Measurements from ENCODE around the gene KLHL34. TPM values are rescaled to one million over a fixed set of nuclear protein-coding genes. Genes with fewer than 3 reads are reported as not detected.

Gene KLHL34
- total and polyA plus RNA-seq, 2 of the 13 experiments (the other 11 are each of a cell fraction or from before 2014, with no cell fraction given) = not detected

DNA sequence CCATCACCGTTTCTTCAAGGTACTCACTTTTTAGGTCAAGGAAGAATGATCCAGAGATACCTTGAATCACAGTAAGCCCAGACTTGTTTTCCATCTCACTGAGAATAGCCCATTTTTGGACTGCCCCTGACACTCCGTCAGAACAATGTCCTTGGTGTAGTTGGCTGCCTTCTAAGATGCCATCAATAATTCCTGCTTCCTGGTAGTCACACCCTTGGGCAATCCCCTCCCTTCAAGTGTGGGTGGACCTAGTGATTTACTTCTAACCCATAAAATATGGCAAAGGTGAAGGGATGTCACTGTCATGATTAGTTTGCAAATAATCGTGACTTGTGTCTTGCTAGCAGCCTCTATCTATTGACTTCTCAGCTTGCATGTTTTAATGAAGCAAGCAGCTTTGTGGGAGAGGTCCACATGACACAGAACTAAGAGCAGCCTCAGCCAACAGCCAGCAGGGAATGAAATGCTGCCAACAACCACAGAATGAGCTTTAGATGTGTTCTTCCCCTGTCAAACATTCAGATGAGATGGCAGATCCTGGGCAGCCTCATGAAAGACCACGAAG lies 20.0 kb upstream of the KLHL34 start:
- H3K79me2 ChIP-seq (ENCODE audit: insufficient read depth, low read length) = no peaks in the 10 kb centered on the region
- no peak overlapping the region for H3K27ac ChIP-seq (ENCODE audit: extremely low read length, insufficient read depth, low read length)
- DNase-seq (ENCODE audit: low spot score) (no peak), ATAC-seq (no peak), FAIRE-seq (no peak)
- no peak overlapping the region for H3K4me2 ChIP-seq (ENCODE audit: low read depth, low read length)
- H2AFZ ChIP-seq (ENCODE audit: low read length) = no peak overlapping the region
- WGBS (ENCODE audit: low lambda C conversion rate) = 12% methylated on average over 4 of the region's 4 CpGs
- no TSS peak for BruUV-seq (replicated peaks)
- H3K9me3 ChIP-seq (ENCODE audit: low read length) = no peaks in the 10 kb centered on the region
- H3K4me1 ChIP-seq (ENCODE audit: insufficient read depth, low read length) = no peaks in the 10 kb centered on the region
- H3K4me3 ChIP-seq (replicated peaks in 1 of 3; ENCODE audit: insufficient read depth in 1 of 3, low read depth in 2 of 3, low read length in 3 of 3) = no peak overlapping the region
- POLR2A ChIA-PET = no interaction called here
- intact Hi-C loops (cut with micrococcal nuclease; ENCODE audit: unreplicated experiment) = no loop called here
- no peaks in the 10 kb centered on the region for H4K20me1 ChIP-seq (ENCODE audit: insufficient read depth, low read length)
- CTCF ChIA-PET (ENCODE audit: low intra/inter-chr PET ratio, low total read pairs) = no interaction called here
- H3K9ac ChIP-seq (ENCODE audit: insufficient read depth, low read depth, low read length) = no peak overlapping the region
- no peaks in the 10 kb centered on the region for H3K27me3 ChIP-seq (ENCODE audit: control insufficient read depth in 1 of 2, insufficient read depth in 2 of 2, low read length in 2 of 2)
- in situ Hi-C loops (cut with HindIII; ENCODE audit: extremely low pct_ligation_motif_present, low pct_unique_long_range_greater_than_20kb) = no loop called here
- no peaks in the 10 kb centered on the region for H3K36me3 ChIP-seq (replicated peaks in 1 of 2; ENCODE audit: control insufficient read depth in 1 of 2, insufficient read depth in 2 of 2, low read length in 2 of 2)
- TF ChIP-seq, protein P1, sequence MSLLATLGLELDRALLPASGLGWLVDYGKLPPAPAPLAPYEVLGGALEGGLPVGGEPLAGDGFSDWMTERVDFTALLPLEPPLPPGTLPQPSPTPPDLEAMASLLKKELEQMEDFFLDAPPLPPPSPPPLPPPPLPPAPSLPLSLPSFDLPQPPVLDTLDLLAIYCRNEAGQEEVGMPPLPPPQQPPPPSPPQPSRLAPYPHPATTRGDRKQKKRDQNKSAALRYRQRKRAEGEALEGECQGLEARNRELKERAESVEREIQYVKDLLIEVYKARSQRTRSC (CRISPR knock-in tag; IDR thresholded peaks at IDR 0.05; ENCODE audit: low read depth) = no peak
- no peak for TF ChIP-seq MED13 (CRISPR knock-in tag; IDR thresholded peaks at IDR 0.05)
- no peak for TF ChIP-seq TGIF2 (CRISPR knock-in tag; IDR thresholded peaks at IDR 0.05)
- no peak for TF ChIP-seq NR2F6 (IDR thresholded peaks at IDR 0.05)
- TF ChIP-seq NR2F6 (CRISPR knock-in tag; IDR thresholded peaks at IDR 0.05) = no peak
- TF ChIP-seq CBX1 (IDR thresholded peaks at IDR 0.05; ENCODE audit: low read depth) = no peak
- no peak for TF ChIP-seq CHD4 (IDR thresholded peaks at IDR 0.05; ENCODE audit: borderline replicate concordance, low read length)
- TF ChIP-seq ZNF878 (CRISPR knock-in tag; IDR thresholded peaks at IDR 0.05) = no peak
- TF ChIP-seq, protein P2, sequence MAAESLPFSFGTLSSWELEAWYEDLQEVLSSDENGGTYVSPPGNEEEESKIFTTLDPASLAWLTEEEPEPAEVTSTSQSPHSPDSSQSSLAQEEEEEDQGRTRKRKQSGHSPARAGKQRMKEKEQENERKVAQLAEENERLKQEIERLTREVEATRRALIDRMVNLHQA (CRISPR knock-in tag; IDR thresholded peaks at IDR 0.05) = no peak
- no peak for TF ChIP-seq ZNF891 (CRISPR knock-in tag; IDR thresholded peaks at IDR 0.05)
- TF ChIP-seq KLF15 (CRISPR knock-in tag; IDR thresholded peaks at IDR 0.05; ENCODE audit: borderline replicate concordance) = no peak
- no peak for TF ChIP-seq GABPB1 (CRISPR knock-in tag; IDR thresholded peaks at IDR 0.05)
- no peak for TF ChIP-seq CREB1 (IDR thresholded peaks at IDR 0.05)
- TF ChIP-seq CREB1 (CRISPR knock-in tag; IDR thresholded peaks at IDR 0.05) = no peak
- TF ChIP-seq CCDC6 (CRISPR knock-in tag; IDR thresholded peaks at IDR 0.05) = no peak
- TF ChIP-seq, protein P3, sequence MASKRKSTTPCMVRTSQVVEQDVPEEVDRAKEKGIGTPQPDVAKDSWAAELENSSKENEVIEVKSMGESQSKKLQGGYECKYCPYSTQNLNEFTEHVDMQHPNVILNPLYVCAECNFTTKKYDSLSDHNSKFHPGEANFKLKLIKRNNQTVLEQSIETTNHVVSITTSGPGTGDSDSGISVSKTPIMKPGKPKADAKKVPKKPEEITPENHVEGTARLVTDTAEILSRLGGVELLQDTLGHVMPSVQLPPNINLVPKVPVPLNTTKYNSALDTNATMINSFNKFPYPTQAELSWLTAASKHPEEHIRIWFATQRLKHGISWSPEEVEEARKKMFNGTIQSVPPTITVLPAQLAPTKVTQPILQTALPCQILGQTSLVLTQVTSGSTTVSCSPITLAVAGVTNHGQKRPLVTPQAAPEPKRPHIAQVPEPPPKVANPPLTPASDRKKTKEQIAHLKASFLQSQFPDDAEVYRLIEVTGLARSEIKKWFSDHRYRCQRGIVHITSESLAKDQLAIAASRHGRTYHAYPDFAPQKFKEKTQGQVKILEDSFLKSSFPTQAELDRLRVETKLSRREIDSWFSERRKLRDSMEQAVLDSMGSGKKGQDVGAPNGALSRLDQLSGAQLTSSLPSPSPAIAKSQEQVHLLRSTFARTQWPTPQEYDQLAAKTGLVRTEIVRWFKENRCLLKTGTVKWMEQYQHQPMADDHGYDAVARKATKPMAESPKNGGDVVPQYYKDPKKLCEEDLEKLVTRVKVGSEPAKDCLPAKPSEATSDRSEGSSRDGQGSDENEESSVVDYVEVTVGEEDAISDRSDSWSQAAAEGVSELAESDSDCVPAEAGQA (IDR thresholded peaks at IDR 0.05; ENCODE audit: low read depth) = no peak
- TF ChIP-seq, protein P3 (CRISPR knock-in tag; IDR thresholded peaks at IDR 0.05; ENCODE audit: borderline replicate concordance) = no peak
- TF ChIP-seq ATF7 (IDR thresholded peaks at IDR 0.05) = no peak
- TF ChIP-seq ATF7 (CRISPR knock-in tag; IDR thresholded peaks at IDR 0.05) = no peak
- TF ChIP-seq, protein P4, sequence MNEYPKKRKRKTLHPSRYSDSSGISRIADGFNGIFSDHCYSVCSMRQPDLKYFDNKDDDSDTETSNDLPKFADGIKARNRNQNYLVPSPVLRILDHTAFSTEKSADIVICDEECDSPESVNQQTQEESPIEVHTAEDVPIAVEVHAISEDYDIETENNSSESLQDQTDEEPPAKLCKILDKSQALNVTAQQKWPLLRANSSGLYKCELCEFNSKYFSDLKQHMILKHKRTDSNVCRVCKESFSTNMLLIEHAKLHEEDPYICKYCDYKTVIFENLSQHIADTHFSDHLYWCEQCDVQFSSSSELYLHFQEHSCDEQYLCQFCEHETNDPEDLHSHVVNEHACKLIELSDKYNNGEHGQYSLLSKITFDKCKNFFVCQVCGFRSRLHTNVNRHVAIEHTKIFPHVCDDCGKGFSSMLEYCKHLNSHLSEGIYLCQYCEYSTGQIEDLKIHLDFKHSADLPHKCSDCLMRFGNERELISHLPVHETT (CRISPR knock-in tag; conservative IDR thresholded peaks at IDR 0.05) = no peak
- TF ChIP-seq ZNF557 (CRISPR knock-in tag; IDR thresholded peaks at IDR 0.05) = no peak

Measured in HepG2 (cell line).